ENCODE data around the gene RBMS3.

DNA sequence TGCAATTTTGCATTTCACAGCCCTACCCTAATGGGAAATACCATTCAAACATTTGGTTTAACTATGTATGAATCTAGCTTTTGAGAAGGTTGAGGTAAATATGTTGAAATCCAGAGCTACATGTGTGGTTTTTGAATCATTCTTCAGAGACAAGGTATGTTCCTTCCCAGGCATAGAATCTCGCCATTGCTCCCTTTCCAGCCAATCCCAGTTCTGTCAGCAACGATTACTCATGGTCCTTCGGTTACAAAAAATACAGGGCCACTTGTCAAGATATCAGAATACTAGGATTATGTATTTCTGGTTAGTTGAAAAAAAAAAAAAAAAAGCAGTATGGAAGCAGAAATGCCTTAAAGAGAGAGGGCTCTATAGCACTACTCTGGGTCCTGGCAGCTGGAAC is 182.4 kb downstream of the RBMS3 start:
- TF ChIP-seq, protein P1, sequence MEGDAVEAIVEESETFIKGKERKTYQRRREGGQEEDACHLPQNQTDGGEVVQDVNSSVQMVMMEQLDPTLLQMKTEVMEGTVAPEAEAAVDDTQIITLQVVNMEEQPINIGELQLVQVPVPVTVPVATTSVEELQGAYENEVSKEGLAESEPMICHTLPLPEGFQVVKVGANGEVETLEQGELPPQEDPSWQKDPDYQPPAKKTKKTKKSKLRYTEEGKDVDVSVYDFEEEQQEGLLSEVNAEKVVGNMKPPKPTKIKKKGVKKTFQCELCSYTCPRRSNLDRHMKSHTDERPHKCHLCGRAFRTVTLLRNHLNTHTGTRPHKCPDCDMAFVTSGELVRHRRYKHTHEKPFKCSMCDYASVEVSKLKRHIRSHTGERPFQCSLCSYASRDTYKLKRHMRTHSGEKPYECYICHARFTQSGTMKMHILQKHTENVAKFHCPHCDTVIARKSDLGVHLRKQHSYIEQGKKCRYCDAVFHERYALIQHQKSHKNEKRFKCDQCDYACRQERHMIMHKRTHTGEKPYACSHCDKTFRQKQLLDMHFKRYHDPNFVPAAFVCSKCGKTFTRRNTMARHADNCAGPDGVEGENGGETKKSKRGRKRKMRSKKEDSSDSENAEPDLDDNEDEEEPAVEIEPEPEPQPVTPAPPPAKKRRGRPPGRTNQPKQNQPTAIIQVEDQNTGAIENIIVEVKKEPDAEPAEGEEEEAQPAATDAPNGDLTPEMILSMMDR (IDR thresholded peaks at IDR 0.05), result no peak
- no peak for TF ChIP-seq EP300 (IDR thresholded peaks at IDR 0.05)
- no peak for TF ChIP-seq POLR2A (IDR thresholded peaks at IDR 0.05)
